Measurements from ENCODE around the gene PHACTR1.

PHACTR1 gene

GRCh38 chr6:13186861-13187260, 470.3 kb downstream of the PHACTR1 start:
- TF ChIP-seq POLR2AphosphoS5 (IDR thresholded peaks at IDR 0.05; ENCODE audit: low read depth) (no peak), CTCF (IDR thresholded peaks at IDR 0.05; ENCODE audit: insufficient read depth, low read length) (no peak), REST (IDR thresholded peaks at IDR 0.05; ENCODE audit: insufficient replicate concordance, low read depth) (no peak), SPI1 (IDR thresholded peaks at IDR 0.05; ENCODE audit: borderline replicate concordance, low read depth) (no peak), GABPA (IDR thresholded peaks at IDR 0.05; ENCODE audit: low read depth) (no peak)
- H3K4me3 ChIP-seq (replicated peaks; ENCODE audit: insufficient read depth, low read length), result no peak overlapping the region
- DNase-seq (ENCODE audit: low read depth in 1 of 2, low spot score in 1 of 2), result no peak
- no peak overlapping the region for H3K27ac ChIP-seq (replicated peaks)
- H3K27me3 ChIP-seq (ENCODE audit: insufficient read depth, poor library complexity, severe bottlenecking), result no peaks in the 10 kb centered on the region

GRCh38 chr6:13187692-13188091, 471.1 kb downstream of the PHACTR1 start:
- TF ChIP-seq POLR2AphosphoS5 (IDR thresholded peaks at IDR 0.05; ENCODE audit: low read depth) (no peak), REST (IDR thresholded peaks at IDR 0.05; ENCODE audit: insufficient replicate concordance, low read depth) (no peak), SPI1 (IDR thresholded peaks at IDR 0.05; ENCODE audit: borderline replicate concordance, low read depth) (no peak), GABPA (IDR thresholded peaks at IDR 0.05; ENCODE audit: low read depth) (no peak), CTCF (IDR thresholded peaks at IDR 0.05; ENCODE audit: insufficient read depth, low read length) (no peak)
- DNase-seq (ENCODE audit: low read depth in 1 of 2, low spot score in 1 of 2), result no peak
- Histone ChIP-seq H3K27ac (replicated peaks) (no peak overlapping the region), H3K4me3 (replicated peaks; ENCODE audit: insufficient read depth, low read length) (no peak overlapping the region), H3K27me3 (ENCODE audit: insufficient read depth, poor library complexity, severe bottlenecking) (no peaks in the 10 kb centered on the region)

- TF ChIP-seq POLR2AphosphoS5 (IDR thresholded peaks at IDR 0.05; ENCODE audit: low read depth) (no peak), GABPA (IDR thresholded peaks at IDR 0.05; ENCODE audit: low read depth) (no peak), REST (IDR thresholded peaks at IDR 0.05; ENCODE audit: insufficient replicate concordance, low read depth) (no peak), CTCF (IDR thresholded peaks at IDR 0.05; ENCODE audit: insufficient read depth, low read length) (no peak), SPI1 (IDR thresholded peaks at IDR 0.05; ENCODE audit: borderline replicate concordance, low read depth) (no peak)
- Histone ChIP-seq H3K4me3 (replicated peaks; ENCODE audit: insufficient read depth, low read length) (no peak overlapping the region), H3K27ac (replicated peaks) (no peak overlapping the region), H3K27me3 (ENCODE audit: insufficient read depth, poor library complexity, severe bottlenecking) (no peaks in the 10 kb centered on the region)
- DNase-seq (ENCODE audit: low read depth in 1 of 2, low spot score in 1 of 2), result no peak
These were observed 471.7 kb downstream of the PHACTR1 start for GRCh38 chr6:13188306-13188705.
